Upper lobe of left lung (tissue), 4 donors: Measurements from ENCODE around the gene TMEFF1.

Source experiments
- EP300 ChIP-seq, 4 donors: sonication (generic); formaldehyde crosslinking; IDR thresholded peaks; one replicate each; pipeline ENCODE4 v1.5.1; 2017; ENCODE audit warnings: antibody characterized with exemption in 4 of 4, control low read depth in 2 of 4
- POLR2A ChIP-seq, 4 donors: fragments of 450-650 bp; IDR thresholded peaks; one replicate each; pipeline ENCODE4 v1.5.1; 2016 to 2017; ENCODE audit warnings: antibody characterized with exemption in 4 of 4, mild to moderate bottlenecking in 2 of 4
- TF ChIP-seq, protein P1 (sequence below), 6 experiments: fragments of 450-650 bp in 4 of 6; fragments of 200-600 bp in 2 of 6; sonication (generic) in 2 of 6; IDR thresholded peaks; one replicate each; pipeline ENCODE4 v1.5.1; 2016 to 2019; ENCODE audit warnings: antibody characterized with exemption in 6 of 6

- TF ChIP-seq, protein P1, sequence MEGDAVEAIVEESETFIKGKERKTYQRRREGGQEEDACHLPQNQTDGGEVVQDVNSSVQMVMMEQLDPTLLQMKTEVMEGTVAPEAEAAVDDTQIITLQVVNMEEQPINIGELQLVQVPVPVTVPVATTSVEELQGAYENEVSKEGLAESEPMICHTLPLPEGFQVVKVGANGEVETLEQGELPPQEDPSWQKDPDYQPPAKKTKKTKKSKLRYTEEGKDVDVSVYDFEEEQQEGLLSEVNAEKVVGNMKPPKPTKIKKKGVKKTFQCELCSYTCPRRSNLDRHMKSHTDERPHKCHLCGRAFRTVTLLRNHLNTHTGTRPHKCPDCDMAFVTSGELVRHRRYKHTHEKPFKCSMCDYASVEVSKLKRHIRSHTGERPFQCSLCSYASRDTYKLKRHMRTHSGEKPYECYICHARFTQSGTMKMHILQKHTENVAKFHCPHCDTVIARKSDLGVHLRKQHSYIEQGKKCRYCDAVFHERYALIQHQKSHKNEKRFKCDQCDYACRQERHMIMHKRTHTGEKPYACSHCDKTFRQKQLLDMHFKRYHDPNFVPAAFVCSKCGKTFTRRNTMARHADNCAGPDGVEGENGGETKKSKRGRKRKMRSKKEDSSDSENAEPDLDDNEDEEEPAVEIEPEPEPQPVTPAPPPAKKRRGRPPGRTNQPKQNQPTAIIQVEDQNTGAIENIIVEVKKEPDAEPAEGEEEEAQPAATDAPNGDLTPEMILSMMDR (IDR thresholded peaks at IDR 0.05), result no peak
- TF ChIP-seq EP300 (IDR thresholded peaks at IDR 0.05) (no peak), POLR2A (IDR thresholded peaks at IDR 0.05) (no peak)
Measured at GRCh38 chr9:100499460-100499859, 26.5 kb downstream of the TMEFF1 start.
